Fibroblast of villous mesenchyme (primary cell): ENCODE measurements around the gene RGS7. TPM values are rescaled to one million over a fixed set of nuclear protein-coding genes. Genes with fewer than 3 reads are reported as not detected.

ENCODE experiments used
- DNase-seq: peaks from one replicate; pipeline ENCODE4 v3.0.0-alpha.2; 2010; ENCODE audit warnings: low read depth
- H3K4me3 ChIP-seq: 2 replicates; pipeline ENCODE4 v1.5.1; 2011; ENCODE audit warnings: low read depth, mild to moderate bottlenecking, low read length
- CTCF ChIP-seq: IDR thresholded peaks from 2 replicates; pipeline ENCODE4 v1.5.1; 2012; ENCODE audit warnings: low read depth, mild to moderate bottlenecking, low read length; ENCODE audit not compliant: insufficient read depth
- total RNA-seq: library from RNA; depleted of rRNA; stranded (reverse); fragments of >200 nt; gene quantifications from 2 replicates; pipeline ENCODE4 v1.2.3, GENCODE V29; 2012

RGS7 gene
- total RNA-seq, 1 donor: 0.43 TPM

- DNase-seq: no peak
These were observed 334.6 kb downstream of the RGS7 start for GRCh38 chr1:241022366-241022765.

GRCh38 chr1:241020851-241021697, 335.9 kb downstream of the RGS7 start:
- DNase-seq: no peak
- H3K4me3 ChIP-seq: no peak overlapping the region
- no peak for TF ChIP-seq CTCF

More at GRCh38 chr1:241022366-241022765, 334.6 kb downstream of the RGS7 start:
- H3K4me3 ChIP-seq: no peak overlapping the region
- no peak for TF ChIP-seq CTCF

GRCh38 chr1:241012708-241013340, 344.2 kb downstream of the RGS7 start:
- no peak overlapping the region for H3K4me3 ChIP-seq
- no peak for TF ChIP-seq CTCF
- no peak for DNase-seq

GRCh38 chr1:241007668-241008067, 349.3 kb downstream of the RGS7 start:
- TF ChIP-seq CTCF: no peak
- H3K4me3 ChIP-seq: no peak overlapping the region
- no peak for DNase-seq

- no peak overlapping the region for H3K4me3 ChIP-seq
- no peak for DNase-seq
- no peak for TF ChIP-seq CTCF
These were observed 357.2 kb downstream of the RGS7 start for GRCh38 chr1:240999826-241000225.

- no peak for DNase-seq
- TF ChIP-seq CTCF: no peak
- H3K4me3 ChIP-seq: no peak overlapping the region
These were observed 358.5 kb downstream of the RGS7 start for GRCh38 chr1:240998441-240999015.
